GM10847 (cell line): ENCODE data around the gene MYO7B.

Experiments used
- POLR2A ChIP-seq: IDR thresholded peaks from 2 replicates; pipeline ENCODE4 v1.6.1; 2011; ENCODE audit not compliant: insufficient read length; ENCODE audit errors: extremely low read depth

Gene MYO7B

GRCh38 chr2:127562936-127563335, 27.5 kb downstream of the MYO7B start:
- no peak for TF ChIP-seq POLR2A

GRCh38 chr2:127563458-127564428, 28.3 kb downstream of the MYO7B start:
- no peak for TF ChIP-seq POLR2A

GRCh38 chr2:127564429-127565260, 29.2 kb downstream of the MYO7B start:
- no peak for TF ChIP-seq POLR2A

- TF ChIP-seq POLR2A: no peak
Observed at GRCh38 chr2:127565261-127566138, 30.0 kb downstream of the MYO7B start.

GRCh38 chr2:127566139-127566417, 30.6 kb downstream of the MYO7B start:
- TF ChIP-seq POLR2A: no peak

GRCh38 chr2:127566576-127566975, 31.1 kb downstream of the MYO7B start:
- no peak for TF ChIP-seq POLR2A

- TF ChIP-seq POLR2A: no peak
Observed at GRCh38 chr2:127567351-127567854, 31.9 kb downstream of the MYO7B start.

- no peak for TF ChIP-seq POLR2A
Observed at GRCh38 chr2:127568128-127568527, 32.6 kb downstream of the MYO7B start.

- no peak for TF ChIP-seq POLR2A
Observed at GRCh38 chr2:127569666-127570065, 34.2 kb downstream of the MYO7B start.

GRCh38 chr2:127570282-127571250, 35.1 kb downstream of the MYO7B start:
- no peak for TF ChIP-seq POLR2A

- no peak for TF ChIP-seq POLR2A
Observed at GRCh38 chr2:127572841-127573240, 37.4 kb downstream of the MYO7B start.

GRCh38 chr2:127573298-127573697, 37.8 kb downstream of the MYO7B start:
- TF ChIP-seq POLR2A: no peak

- no peak for TF ChIP-seq POLR2A
Observed at GRCh38 chr2:127573771-127574170, 38.3 kb downstream of the MYO7B start.

- no peak for TF ChIP-seq POLR2A
Observed at GRCh38 chr2:127574656-127575055, 39.2 kb downstream of the MYO7B start.
